AG10803 (cell line): ENCODE results near the gene SNX5.

Experiments
- DNase-seq: peaks from one replicate; pipeline ENCODE4 v3.0.0; 2010; ENCODE audit warnings: low read depth
- H3K4me3 ChIP-seq: 2 replicates; pipeline ENCODE4 v1.5.1; 2011; ENCODE audit warnings: mild to moderate bottlenecking, low read length, control low read depth
- TF ChIP-seq, protein P1 (sequence below): conservative IDR thresholded peaks from 2 replicates; pipeline ENCODE4 v1.5.1; 2011; ENCODE audit warnings: mild to moderate bottlenecking, low read length, control low read depth, inconsistent platforms

Gene SNX5

DNA sequence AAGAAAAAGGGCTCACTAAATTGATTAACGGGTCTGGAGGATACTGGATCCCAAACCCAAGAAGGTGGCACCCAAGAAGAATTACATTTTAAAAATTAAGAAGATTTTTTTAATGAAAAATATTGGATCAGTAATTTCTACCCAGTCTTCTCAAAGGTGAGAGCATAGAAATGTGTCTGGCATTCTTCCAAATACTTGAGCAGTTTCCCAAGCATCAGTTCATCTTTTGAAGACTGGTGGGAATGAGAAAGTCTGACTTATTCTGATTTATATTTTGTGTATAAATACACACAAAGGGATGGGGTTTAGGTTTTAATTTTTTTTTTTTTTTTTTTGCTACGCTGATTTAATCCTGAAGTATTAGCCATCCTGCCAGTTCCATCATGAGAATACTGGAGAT, 3.5 kb upstream of the SNX5 start:
- H3K4me3 ChIP-seq: peak overlapping the region; percentile 39
- TF ChIP-seq, protein P1, sequence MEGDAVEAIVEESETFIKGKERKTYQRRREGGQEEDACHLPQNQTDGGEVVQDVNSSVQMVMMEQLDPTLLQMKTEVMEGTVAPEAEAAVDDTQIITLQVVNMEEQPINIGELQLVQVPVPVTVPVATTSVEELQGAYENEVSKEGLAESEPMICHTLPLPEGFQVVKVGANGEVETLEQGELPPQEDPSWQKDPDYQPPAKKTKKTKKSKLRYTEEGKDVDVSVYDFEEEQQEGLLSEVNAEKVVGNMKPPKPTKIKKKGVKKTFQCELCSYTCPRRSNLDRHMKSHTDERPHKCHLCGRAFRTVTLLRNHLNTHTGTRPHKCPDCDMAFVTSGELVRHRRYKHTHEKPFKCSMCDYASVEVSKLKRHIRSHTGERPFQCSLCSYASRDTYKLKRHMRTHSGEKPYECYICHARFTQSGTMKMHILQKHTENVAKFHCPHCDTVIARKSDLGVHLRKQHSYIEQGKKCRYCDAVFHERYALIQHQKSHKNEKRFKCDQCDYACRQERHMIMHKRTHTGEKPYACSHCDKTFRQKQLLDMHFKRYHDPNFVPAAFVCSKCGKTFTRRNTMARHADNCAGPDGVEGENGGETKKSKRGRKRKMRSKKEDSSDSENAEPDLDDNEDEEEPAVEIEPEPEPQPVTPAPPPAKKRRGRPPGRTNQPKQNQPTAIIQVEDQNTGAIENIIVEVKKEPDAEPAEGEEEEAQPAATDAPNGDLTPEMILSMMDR: no peak
- DNase-seq: no peak

- DNase-seq: peak; percentile 80
- TF ChIP-seq, protein P1: no peak
- peak overlapping the region; percentile 95 for H3K4me3 ChIP-seq
Observed at GRCh38 chr20:17971300-17972013, 2.9 kb upstream of the SNX5 start.

DNA sequence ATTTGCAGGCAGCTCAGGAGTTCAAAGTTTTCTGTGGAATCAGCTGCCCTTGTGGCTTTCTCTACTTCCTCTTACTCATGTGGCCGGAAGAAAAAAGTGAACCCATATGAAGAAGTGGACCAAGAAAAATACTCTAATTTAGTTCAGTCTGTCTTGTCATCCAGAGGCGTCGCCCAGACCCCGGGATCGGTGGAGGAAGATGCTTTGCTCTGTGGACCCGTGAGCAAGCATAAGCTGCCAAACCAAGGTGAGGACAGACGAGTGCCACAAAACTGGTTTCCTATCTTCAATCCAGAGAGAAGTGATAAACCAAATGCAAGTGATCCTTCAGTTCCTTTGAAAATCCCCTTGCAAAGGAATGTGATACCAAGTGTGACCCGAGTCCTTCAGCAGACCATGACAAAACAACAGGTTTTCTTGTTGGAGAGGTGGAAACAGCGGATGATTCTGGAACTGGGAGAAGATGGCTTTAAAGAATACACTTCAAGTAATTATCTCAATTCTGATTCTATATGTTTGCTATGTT, 1.4 kb upstream of the SNX5 start:
- H3K4me3 ChIP-seq: peak overlapping the region; percentile 95
- DNase-seq: peak; percentile 57
- TF ChIP-seq, protein P1: no peak

GRCh38 chr20:17969278-17969883, 787 bp upstream of the SNX5 start:
- peak overlapping the region; percentile 95 for H3K4me3 ChIP-seq
- DNase-seq: peak; percentile 31
- TF ChIP-seq, protein P1: no peak

- DNase-seq: peak; percentile 63
- peak overlapping the region; percentile 95 for H3K4me3 ChIP-seq
- TF ChIP-seq, protein P1: no peak
Observed at GRCh38 chr20:17967521-17968365, 851 bp downstream of the SNX5 start.

GRCh38 chr20:17966432-17967310, 1.9 kb downstream of the SNX5 start:
- TF ChIP-seq, protein P1: peak; percentile 53
- H3K4me3 ChIP-seq: peak overlapping the region; percentile 95
- DNase-seq: peak; percentile 51
